GM23338 (cell line): ENCODE results near the gene POLA1. TPM values are rescaled to one million over a fixed set of nuclear protein-coding genes. Genes with fewer than 3 reads are reported as not detected.

ENCODE experiments used
- ATAC-seq: fragments of 200-7000 bp; cut with Tn5 transposase; 3 replicates; pipeline ENCODE4 v1.9.1; 2020
- DNase-seq: peaks from one replicate; pipeline ENCODE4 v3.0.0-alpha.2; 2015; ENCODE audit warnings: low spot score
- H2AFZ ChIP-seq: fragments of 200-600 bp; sonication (generic); 2 replicates; pipeline ENCODE4 v1.8.0; 2016; ENCODE audit warnings: antibody characterized with exemption, mild to moderate bottlenecking, moderate library complexity
- H3F3A ChIP-seq: fragments of 200-600 bp; sonication (generic); replicated peaks from 2 replicates; pipeline ENCODE4 v1.8.0; 2017; ENCODE audit warnings: antibody characterized with exemption, mixed run types, low read depth
- H3K27ac ChIP-seq: fragments of 200-600 bp; sonication (generic); 2 replicates; pipeline ENCODE4 v1.6.1; 2016; ENCODE audit warnings: low read depth
- H3K27me3 ChIP-seq: fragments of 200-600 bp; sonication (generic); 2 replicates; pipeline ENCODE4 v1.8.0; 2016; ENCODE audit warnings: mild to moderate bottlenecking, mixed run types, moderate library complexity; ENCODE audit not compliant: insufficient read depth
- H3K36me3 ChIP-seq: fragments of 200-600 bp; sonication (generic); 2 replicates; pipeline ENCODE4 v1.8.0; 2016; ENCODE audit warnings: mild to moderate bottlenecking; ENCODE audit not compliant: insufficient read depth
- H3K4me1 ChIP-seq: fragments of 200-600 bp; sonication (generic); 2 replicates; pipeline ENCODE4 v1.8.0; 2016; ENCODE audit warnings: mild to moderate bottlenecking, moderate library complexity; ENCODE audit not compliant: insufficient read depth
- H3K4me2 ChIP-seq: fragments of 200-600 bp; sonication (generic); 2 replicates; pipeline ENCODE4 v1.7.1; 2017; ENCODE audit warnings: mixed run types
- H3K4me3 ChIP-seq: fragments of 200-600 bp; sonication (generic); 2 replicates; pipeline ENCODE4 v1.6.1; 2016; ENCODE audit warnings: mixed run types
- H3K79me2 ChIP-seq: fragments of 200-600 bp; sonication (generic); replicated peaks from 2 replicates; pipeline ENCODE4 v1.8.0; 2017; ENCODE audit warnings: mild to moderate bottlenecking; ENCODE audit not compliant: insufficient read depth
- H3K9me2 ChIP-seq: fragments of 200-600 bp; sonication (generic); 2 replicates; pipeline ENCODE4 v1.8.0; 2017; ENCODE audit not compliant: insufficient read depth
- H4K20me1 ChIP-seq: fragments of 200-600 bp; sonication (generic); replicated peaks from 2 replicates; pipeline ENCODE4 v1.8.0; 2017; ENCODE audit warnings: mild to moderate bottlenecking; ENCODE audit not compliant: insufficient read depth
- H3K27ac Mint-ChIP-seq: 2 replicates; pipeline ENCODE4 v1.8.0; 2020; ENCODE audit warnings: inconsistent platforms, mild to moderate bottlenecking, moderate library complexity, mixed read lengths
- H3K27me3 Mint-ChIP-seq: 3 replicates; pipeline ENCODE4 v1.8.0; 2022; ENCODE audit warnings: low read depth, mild to moderate bottlenecking, moderate library complexity, mixed read lengths, inconsistent platforms; ENCODE audit not compliant: insufficient read depth, poor library complexity
- H3K36me3 Mint-ChIP-seq: 3 replicates; pipeline ENCODE4 v1.8.0; 2021; ENCODE audit warnings: low read depth, mild to moderate bottlenecking, inconsistent platforms, moderate library complexity, mixed read lengths
- H3K4me1 Mint-ChIP-seq: 3 replicates; pipeline ENCODE4 v1.8.0; 2020; ENCODE audit warnings: mild to moderate bottlenecking, inconsistent platforms, mixed read lengths
- H3K4me3 Mint-ChIP-seq: 3 replicates; pipeline ENCODE4 v1.8.0; 2021; ENCODE audit warnings: moderate library complexity, mild to moderate bottlenecking, inconsistent platforms, mixed read lengths
- H3K9me3 Mint-ChIP-seq: 3 replicates; pipeline ENCODE4 v1.8.0; 2020; ENCODE audit warnings: moderate library complexity, mild to moderate bottlenecking, inconsistent platforms, mixed read lengths
- CREB1 ChIP-seq: fragments of 250-450 bp; sonication (Bioruptor Pico); IDR thresholded peaks from 2 replicates; pipeline ENCODE4 v1.5.0; 2020; ENCODE audit warnings: low read depth, mild to moderate bottlenecking, moderate library complexity
- CTCF ChIP-seq, 2 experiments: fragments of 200-600 bp in 1 of 2; sonication (generic) in 1 of 2; conservative IDR thresholded peaks; 2 replicates each; pipeline versions ENCODE4 v1.5.1 to v1.6.1; 2016 to 2017; ENCODE audit warnings: antibody characterized with exemption in 2 of 2, low read depth in 2 of 2, mild to moderate bottlenecking in 2 of 2, moderate library complexity in 1 of 2
- EZH2 ChIP-seq: fragments of 200-600 bp; sonication (generic); IDR thresholded peaks from one replicate; pipeline ENCODE4 v1.8.0; 2017; ENCODE audit warnings: antibody characterized with exemption, mild to moderate bottlenecking, low read depth; ENCODE audit not compliant: unreplicated experiment
- EZH2phosphoT487 ChIP-seq: fragments of 200-600 bp; sonication (generic); IDR thresholded peaks from one replicate; pipeline ENCODE4 v1.8.1; 2018; ENCODE audit warnings: antibody characterized with exemption; ENCODE audit not compliant: unreplicated experiment
- JUNB ChIP-seq: IDR thresholded peaks from one replicate; pipeline ENCODE4 v1.6.1; 2016; ENCODE audit warnings: antibody characterized with exemption; ENCODE audit not compliant: unreplicated experiment
- NANOG ChIP-seq: IDR thresholded peaks from 2 replicates; pipeline ENCODE4 v1.6.1; 2016; ENCODE audit warnings: antibody characterized with exemption, borderline replicate concordance
- POLR2AphosphoS5 ChIP-seq: IDR thresholded peaks from 2 replicates; pipeline ENCODE4 v1.6.1; 2016; ENCODE audit warnings: antibody characterized with exemption, low read depth
- STAT1 ChIP-seq: IDR thresholded peaks from one replicate; pipeline ENCODE4 v1.6.1; 2016; ENCODE audit warnings: antibody characterized with exemption; ENCODE audit not compliant: unreplicated experiment
- ZNF114 ChIP-seq: fragments of 250-450 bp; sonication (Bioruptor Pico); IDR thresholded peaks from 2 replicates; pipeline ENCODE4 v1.5.0; 2020; ENCODE audit warnings: mild to moderate bottlenecking, moderate library complexity
- ZNF331 ChIP-seq: fragments of 250-450 bp; sonication (Bioruptor Pico); IDR thresholded peaks from 2 replicates; pipeline ENCODE4 v1.5.0; 2020; ENCODE audit warnings: low read depth, mild to moderate bottlenecking, moderate library complexity
- ZNF462 ChIP-seq: fragments of 250-450 bp; sonication (Bioruptor Pico); IDR thresholded peaks from 2 replicates; pipeline ENCODE4 v1.5.0; 2020; ENCODE audit warnings: mild to moderate bottlenecking, moderate library complexity
- polyA plus RNA-seq: library from polyadenylated mRNA; unstranded; fragments of >200 nt; fragmentation: Nextera tagmentation; extraction: Ambion mirVana; gene quantifications from 2 replicates; pipeline ENCODE4 v1.2.1, GENCODE V29; 2016
- total RNA-seq: library from RNA; depleted of rRNA; stranded (reverse); fragments of >200 nt; shearing (Covaris generic); gene quantifications from 2 replicates; pipeline ENCODE4 v1.2.3, GENCODE V29; 2014
- TF ChIP-seq, protein P1 (sequence below): IDR thresholded peaks from 2 replicates; pipeline ENCODE4 v1.6.1; 2016; ENCODE audit warnings: antibody characterized with exemption
- TF ChIP-seq, protein P2 (sequence below): IDR thresholded peaks from one replicate; pipeline ENCODE4 v1.6.1; 2018; ENCODE audit warnings: antibody characterized with exemption; ENCODE audit not compliant: unreplicated experiment

Gene POLA1
- total and polyA plus RNA-seq, 2 experiments from 2014 or later, result 12.6 to 36.6 TPM

DNA sequence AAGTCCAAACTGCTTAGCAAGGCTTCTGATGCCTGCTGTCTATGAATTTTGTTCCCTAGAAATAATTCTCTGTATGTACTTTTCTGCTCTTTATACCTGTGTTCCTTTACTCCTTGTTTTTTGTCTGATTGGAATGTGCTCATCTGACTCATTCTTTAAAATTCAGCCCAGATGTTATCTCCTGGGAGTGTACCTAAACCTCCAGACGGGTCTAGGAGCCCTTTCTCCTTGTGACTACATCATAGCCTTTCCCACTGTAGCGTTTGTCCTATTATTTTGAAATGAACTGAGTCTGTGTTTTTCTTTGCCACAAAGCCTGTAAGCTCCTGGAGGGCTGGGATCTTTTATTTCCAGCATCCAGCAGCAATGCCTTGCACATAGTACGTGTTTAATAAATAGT lies 26.3 kb downstream of the POLA1 start:
- no peaks in the 10 kb centered on the region for H3K79me2 ChIP-seq
- TF ChIP-seq POLR2AphosphoS5 (no peak), STAT1 (no peak), CREB1 (CRISPR knock-in tag) (no peak), ZNF462 (CRISPR knock-in tag) (no peak), ZNF331 (CRISPR knock-in tag) (no peak), EZH2phosphoT487 (no peak), JUNB (no peak), EZH2 (no peak), NANOG (no peak), CTCF (conservative IDR thresholded peaks at IDR 0.05; ENCODE audit: low read depth in 2 of 2) (no peak), ZNF114 (CRISPR knock-in tag) (no peak)
- TF ChIP-seq, protein P1, sequence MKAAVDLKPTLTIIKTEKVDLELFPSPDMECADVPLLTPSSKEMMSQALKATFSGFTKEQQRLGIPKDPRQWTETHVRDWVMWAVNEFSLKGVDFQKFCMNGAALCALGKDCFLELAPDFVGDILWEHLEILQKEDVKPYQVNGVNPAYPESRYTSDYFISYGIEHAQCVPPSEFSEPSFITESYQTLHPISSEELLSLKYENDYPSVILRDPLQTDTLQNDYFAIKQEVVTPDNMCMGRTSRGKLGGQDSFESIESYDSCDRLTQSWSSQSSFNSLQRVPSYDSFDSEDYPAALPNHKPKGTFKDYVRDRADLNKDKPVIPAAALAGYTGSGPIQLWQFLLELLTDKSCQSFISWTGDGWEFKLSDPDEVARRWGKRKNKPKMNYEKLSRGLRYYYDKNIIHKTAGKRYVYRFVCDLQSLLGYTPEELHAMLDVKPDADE, result no peak
- TF ChIP-seq, protein P2, sequence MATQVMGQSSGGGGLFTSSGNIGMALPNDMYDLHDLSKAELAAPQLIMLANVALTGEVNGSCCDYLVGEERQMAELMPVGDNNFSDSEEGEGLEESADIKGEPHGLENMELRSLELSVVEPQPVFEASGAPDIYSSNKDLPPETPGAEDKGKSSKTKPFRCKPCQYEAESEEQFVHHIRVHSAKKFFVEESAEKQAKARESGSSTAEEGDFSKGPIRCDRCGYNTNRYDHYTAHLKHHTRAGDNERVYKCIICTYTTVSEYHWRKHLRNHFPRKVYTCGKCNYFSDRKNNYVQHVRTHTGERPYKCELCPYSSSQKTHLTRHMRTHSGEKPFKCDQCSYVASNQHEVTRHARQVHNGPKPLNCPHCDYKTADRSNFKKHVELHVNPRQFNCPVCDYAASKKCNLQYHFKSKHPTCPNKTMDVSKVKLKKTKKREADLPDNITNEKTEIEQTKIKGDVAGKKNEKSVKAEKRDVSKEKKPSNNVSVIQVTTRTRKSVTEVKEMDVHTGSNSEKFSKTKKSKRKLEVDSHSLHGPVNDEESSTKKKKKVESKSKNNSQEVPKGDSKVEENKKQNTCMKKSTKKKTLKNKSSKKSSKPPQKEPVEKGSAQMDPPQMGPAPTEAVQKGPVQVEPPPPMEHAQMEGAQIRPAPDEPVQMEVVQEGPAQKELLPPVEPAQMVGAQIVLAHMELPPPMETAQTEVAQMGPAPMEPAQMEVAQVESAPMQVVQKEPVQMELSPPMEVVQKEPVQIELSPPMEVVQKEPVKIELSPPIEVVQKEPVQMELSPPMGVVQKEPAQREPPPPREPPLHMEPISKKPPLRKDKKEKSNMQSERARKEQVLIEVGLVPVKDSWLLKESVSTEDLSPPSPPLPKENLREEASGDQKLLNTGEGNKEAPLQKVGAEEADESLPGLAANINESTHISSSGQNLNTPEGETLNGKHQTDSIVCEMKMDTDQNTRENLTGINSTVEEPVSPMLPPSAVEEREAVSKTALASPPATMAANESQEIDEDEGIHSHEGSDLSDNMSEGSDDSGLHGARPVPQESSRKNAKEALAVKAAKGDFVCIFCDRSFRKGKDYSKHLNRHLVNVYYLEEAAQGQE, result no peak
- no peaks in the 10 kb centered on the region for H3K27me3 ChIP-seq
- no peak overlapping the region for H3K4me3 ChIP-seq
- no peaks in the 10 kb centered on the region for H3F3A ChIP-seq
- ATAC-seq (no peak), DNase-seq (no peak)
- H3K4me1 ChIP-seq, result no peaks in the 10 kb centered on the region
- H3K4me3 Mint-ChIP-seq, result no peak overlapping the region
- H3K27me3 Mint-ChIP-seq, result peaks cover 1% of the 10 kb centered on the region
- no peak overlapping the region for H2AFZ ChIP-seq
- peaks cover 8% of the 10 kb centered on the region; the same call in 1 of the 3 replicates for H3K4me1 Mint-ChIP-seq
- H3K36me3 Mint-ChIP-seq, result peaks cover 65% of the 10 kb centered on the region
- H3K36me3 ChIP-seq, result peaks cover 21% of the 10 kb centered on the region
- H3K9me2 ChIP-seq, result no peaks in the 10 kb centered on the region
- no peak overlapping the region for H3K4me2 ChIP-seq
- H4K20me1 ChIP-seq, result 0 out of 2 replicates have a peak, but pooled peaks cover 3% of the 10 kb centered on the region
- H3K27ac ChIP-seq, result no peak overlapping the region
- H3K9me3 Mint-ChIP-seq, result no peaks in the 10 kb centered on the region
- H3K27ac Mint-ChIP-seq, result no peak overlapping the region
